HG03066 (cell line): ENCODE measurements around the gene GNG2.

Source experiments
- ATAC-seq: cut with Tn5 transposase; IDR thresholded peaks from one replicate; pipeline ENCODE4 v1.9.1; 2021; ENCODE audit warnings: low read depth; ENCODE audit not compliant: unreplicated experiment

Gene GNG2

DNA sequence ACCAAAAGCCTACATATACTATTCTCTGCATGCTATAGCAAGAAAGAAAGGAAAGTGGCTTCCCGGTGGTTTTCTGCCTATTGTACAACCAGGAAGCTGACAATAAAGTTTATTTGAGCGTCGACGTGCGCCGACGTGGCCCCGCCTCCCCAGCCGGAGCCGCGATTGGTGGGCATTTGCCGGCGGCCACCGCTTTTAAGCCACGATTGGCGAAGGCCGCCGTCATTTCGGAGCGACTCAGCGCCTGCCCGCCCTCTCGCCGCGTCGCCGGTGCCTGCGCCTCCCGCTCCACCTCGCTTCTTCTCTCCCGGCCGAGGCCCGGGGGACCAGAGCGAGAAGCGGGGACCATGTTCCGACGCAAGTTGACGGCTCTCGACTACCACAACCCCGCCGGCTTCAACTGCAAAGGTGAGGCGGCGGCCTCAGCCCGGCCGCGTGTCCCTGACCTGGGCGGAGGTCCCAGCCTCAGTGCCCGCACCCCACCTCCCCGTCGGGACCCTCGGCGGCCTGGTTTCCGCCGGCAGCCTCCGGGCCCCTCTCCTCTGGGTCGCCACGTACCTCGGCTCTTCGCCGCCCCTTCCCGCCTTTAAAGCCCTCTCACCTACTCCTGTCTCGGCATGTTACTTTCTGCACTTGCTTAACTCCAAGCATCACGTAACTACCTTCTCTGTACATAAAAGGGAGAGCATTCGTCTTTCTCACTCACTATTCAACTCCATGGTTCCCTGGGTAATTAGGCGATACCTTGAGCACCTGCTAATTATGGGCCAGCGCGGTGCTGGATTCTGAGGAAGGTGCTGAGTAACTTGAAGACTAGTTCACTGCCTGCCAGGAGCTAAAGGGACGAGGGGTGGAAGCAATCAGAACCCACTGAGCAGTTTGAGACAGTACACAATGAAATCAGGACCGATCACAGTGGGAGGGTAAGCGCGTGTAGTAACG is 129.2 kb downstream of the GNG2 start, which contains the start of gene RTRAF:
Gene RTRAF, plus strand, starts transcription at position 254 of the 942 bp plus-strand sequence. Its CDS starts 94 bp downstream, at position 348.
- peak; percentile 95 for ATAC-seq

DNA sequence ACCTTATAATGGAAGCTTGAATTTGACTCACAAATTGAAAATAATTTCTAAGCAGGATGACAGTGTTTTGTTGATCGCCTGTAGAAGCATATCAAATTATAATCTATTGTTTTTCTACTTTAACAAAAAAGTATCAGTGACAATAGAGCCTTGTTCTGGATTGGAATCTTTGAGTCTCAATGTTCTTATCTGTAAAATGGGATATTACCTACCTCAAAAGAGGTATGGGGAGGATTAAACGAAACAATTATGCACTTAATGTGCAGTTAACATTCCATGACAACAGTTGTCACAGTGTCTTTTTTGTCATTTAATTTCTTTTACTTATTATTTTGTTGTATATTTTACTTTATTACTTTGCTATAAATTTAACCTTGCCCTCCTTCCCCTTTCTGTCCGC is 130.1 kb downstream of the GNG2 start:
- ATAC-seq = no peak

DNA sequence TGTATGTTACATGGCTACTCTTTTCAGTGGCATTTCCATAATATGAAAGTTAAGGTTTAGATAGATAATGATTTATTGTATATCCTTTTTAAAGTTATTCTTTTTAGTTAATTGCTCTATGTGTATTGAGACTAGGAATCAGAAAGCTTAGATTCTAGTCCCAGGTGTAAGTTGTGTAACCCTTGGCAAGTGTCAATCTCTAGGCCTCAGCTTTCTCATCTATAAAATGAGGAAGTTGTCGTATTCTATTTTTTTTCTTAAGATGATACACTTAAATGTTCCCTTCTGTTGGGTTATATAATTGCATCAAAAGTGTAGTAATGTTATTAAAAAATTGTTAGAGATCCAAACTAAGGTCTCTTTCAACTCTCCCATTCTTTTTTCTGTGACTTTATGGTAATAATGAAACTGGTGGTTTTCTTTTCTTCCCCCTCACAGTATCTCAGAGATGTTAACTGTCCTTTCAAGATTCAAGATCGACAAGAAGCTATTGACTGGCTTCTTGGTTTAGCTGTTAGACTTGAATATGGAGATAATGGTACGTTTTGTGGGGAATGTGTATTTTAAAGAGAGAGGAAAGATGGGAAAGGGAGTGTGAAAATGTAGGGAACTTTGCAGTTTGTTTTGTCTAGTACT is 133.0 kb downstream of the GNG2 start:
- ATAC-seq = no peak

DNA sequence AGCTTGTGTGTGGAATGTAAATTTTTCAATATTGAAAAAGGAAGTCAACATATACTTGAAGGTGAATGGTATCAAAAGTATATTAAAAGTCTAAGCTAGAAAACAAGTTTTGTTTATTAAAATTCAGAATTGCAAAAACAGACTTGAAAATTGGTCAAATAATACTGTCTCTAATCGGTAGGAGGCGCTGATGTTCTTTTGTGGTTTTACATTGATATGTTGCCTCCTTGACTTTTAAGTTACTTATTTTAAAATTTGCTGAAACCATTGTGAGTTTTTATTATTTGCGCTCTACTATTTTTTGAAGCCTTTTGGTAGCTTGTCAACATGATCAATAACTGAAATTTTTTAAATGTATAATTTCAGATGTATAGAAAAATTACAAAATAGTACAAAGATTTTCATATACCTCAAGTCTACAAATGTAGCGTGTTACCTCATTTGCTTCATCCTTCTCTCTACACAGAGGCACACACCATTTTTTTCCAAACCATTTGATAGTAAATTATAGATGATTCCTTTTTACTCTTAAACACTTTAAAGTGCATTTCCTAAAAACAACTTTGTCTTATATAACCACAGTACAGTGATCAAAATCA is 135.8 kb downstream of the GNG2 start:
- no peak for ATAC-seq

DNA sequence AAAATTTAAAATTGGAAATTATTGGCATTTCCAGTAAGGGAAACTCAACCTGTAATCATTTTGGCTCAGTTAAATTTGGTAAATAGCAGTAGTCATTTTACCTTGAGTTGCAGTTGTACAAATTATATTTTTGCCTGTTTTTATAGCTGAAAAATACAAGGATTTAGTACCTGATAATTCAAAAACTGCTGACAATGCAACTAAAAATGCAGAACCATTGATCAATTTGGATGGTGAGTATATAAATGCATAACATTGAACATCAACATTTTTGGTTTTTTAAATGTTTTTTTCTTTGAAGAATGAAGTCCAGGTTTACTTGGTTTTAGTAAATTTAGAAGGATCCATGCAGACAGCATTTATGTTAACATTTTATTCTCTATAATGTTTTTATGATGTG is 137.9 kb downstream of the GNG2 start:
- ATAC-seq = no peak

DNA sequence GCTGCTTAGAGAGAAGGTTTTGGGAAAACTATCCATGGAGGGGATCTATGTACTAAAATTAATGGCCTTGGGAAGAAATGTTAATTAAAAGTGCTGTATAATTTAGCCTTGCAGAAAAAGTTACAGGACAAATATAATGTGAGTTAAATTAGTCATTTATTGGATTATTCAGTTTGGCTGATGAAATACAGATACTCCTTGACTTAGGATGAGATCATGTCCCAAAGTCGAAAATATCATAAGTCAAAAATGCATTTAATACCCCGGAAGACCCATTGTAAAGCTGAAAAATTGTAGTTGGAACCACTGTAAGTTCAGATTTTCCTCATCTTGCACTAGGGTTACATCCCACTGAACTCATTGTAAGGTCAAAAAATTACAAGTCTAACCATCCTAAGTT is 138.7 kb downstream of the GNG2 start:
- ATAC-seq = no peak

DNA sequence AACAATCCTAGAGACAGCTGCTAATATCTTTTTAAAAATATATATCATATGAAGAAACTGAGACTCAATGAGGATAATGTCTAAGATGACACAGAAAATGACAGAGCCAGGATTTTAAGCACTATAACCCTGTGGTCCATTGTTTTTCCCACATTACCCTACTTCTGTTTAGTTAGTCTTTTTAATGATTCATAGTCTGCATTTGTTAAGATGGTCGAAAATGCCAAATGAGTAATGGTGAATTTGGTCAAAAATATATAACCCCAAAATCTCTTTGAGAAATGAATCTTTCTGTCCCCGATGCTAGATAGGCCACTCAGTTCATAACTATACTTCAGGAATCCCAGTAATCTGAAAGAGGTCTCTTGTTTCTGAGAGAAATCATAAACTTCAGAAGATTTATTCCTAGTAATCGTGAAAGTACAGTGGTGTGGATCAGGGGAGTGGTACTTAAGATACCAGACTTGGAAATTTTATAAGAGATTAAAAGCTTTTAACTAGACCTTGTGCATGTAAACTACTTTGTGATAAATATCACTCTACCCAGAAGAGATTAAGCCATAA is 139.7 kb downstream of the GNG2 start:
- ATAC-seq = no peak

DNA sequence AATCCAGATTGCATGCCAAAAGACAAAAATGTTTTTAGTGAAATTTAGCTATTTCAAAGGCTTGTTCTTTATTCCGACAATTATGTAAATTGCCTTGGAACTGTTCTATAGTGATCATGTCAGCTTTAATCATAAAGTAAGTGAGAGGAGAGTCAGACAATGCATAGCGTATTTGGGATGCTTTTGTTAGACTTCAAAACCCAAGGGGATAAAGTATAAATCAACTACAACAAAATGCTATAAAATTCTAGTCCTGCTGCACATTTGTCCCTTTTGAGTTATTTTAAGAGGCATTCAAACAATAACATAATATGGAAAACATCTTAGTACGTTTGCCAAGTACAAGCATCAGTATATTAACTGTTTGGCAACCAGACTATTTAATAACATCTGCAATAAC is 140.3 kb downstream of the GNG2 start:
- ATAC-seq = no peak

DNA sequence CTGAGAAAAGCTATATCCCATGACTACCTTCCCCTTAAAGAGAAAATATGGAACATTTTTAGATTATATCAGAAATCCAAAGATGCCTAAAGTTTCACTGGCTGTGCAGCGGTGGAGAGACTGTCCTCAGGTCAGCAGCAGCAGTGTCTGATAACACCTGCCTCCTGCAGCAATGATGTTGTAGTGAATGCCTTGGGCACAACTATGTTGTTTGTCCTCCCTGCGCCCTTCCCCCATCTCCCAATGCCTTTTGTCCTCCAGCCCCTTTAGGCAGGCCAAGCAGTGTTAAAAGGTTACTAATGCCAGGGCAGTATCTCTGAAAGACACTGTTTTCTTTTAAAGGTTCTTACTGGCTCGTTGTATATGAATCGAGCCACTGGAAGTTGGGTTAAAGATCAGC is 142.1 kb downstream of the GNG2 start:
- ATAC-seq = no peak

DNA sequence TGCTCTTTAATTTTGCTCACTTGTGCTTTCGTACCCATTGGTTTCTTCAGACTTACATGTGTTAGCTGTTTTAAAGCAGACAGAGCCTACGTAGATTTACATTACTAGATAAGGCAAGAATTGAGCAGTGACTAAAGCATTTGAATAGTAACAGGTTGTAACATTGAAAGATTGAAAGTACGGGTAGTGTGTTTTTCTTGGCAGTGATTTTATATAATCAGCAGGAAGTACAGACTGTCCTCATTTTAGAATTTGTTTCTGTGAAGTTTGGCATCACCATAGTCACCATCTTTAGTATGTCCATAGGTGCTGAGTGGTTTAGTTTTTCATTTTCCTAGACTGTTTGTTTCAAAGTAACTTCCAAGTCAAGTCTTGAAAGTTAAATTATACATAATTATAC is 142.9 kb downstream of the GNG2 start:
- no peak for ATAC-seq

DNA sequence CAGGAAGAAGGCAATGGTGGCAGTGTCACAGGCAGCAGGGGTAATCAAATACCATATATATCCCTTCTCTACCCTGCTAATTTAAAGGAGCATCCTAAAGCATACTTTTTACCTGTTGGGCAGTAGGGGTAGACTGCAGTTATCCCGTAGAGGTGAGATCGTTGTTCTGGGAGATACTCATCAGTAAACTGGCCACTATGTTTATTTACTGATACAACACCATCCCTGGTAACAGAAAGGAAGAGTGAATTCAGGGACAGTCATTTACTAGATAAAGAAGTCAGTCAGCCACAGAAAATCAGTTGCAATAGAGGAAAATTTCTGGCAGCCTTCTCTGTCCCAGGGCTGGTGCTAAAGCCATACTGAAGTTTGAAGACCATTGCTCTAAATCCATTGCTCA is 145.2 kb downstream of the GNG2 start:
- ATAC-seq = no peak

DNA sequence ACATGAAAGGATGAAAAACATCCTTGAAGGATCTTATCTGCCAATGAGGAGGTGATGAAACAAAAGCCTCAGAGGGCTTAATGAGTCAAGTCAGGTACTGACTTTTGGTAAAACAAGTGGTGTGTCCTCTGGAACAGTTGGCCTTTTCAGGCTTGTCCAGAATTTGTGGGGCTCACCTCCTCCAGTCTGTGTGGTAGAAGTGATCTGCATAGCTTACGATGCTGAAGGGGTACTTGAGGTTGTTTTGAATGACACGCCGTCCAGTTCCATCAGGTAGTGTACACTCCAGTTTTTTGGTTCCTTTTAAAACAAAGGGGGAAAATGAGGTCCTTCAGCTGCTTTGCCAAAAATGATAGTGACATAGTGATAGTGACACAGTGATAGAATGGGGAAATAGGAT is 145.9 kb downstream of the GNG2 start:
- ATAC-seq = no peak

DNA sequence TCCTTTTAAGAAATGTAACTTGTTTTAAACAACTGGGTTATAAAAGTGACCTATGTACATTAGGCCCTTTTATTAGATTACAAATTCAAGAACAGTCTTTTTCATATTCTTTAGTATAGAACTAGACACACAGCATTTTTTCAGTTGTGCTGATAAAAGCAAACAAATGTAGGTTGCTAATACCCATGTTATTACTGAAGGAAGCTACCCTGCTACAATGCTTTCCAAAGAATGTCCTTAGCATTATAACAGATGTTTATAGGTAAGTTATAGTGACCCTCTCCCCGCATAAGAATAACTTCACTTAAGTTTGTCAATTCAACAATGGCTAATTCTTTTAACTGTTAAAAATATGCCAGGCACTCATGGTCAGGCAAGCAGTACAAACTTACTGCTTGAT is 146.8 kb downstream of the GNG2 start:
- ATAC-seq = no peak

DNA sequence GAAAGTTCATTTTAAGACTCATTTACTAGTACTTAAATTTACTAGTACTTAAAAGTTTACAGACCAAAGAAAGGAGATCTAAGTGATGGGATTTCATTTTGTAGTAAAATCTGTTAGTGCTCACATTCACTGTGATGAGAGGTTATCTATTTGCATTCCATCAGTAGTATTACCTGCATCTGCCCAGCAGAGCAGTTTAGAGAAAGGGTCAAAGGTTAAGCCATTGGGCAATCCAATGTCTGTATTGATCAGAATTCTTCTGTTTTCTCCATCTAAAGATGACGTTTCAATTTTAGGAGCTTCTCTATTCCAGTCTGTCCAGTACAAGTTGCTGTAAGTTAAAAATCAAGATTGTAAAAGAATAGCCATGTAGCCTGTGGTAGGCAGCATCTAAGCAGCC is 147.2 kb downstream of the GNG2 start:
- no peak for ATAC-seq

DNA sequence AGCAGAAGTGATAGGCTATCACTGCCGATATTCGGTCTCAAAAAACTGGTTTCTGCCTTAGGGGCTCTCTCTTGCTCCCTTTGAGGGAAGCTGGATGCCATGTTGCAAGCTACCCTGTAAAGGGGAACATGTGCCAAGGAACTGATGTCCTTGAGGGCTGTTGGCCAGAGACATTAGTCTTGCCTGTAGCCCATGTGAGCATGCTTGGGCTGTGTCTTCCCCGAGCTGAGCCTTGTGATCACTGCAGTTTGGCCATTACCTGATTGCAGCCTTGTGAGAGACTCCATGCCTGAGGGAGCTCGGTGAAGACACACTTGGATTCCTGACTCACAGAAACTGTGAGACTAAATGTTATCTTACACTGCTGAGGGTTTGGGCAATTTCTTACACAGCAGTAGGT is 147.7 kb downstream of the GNG2 start:
- ATAC-seq = no peak

DNA sequence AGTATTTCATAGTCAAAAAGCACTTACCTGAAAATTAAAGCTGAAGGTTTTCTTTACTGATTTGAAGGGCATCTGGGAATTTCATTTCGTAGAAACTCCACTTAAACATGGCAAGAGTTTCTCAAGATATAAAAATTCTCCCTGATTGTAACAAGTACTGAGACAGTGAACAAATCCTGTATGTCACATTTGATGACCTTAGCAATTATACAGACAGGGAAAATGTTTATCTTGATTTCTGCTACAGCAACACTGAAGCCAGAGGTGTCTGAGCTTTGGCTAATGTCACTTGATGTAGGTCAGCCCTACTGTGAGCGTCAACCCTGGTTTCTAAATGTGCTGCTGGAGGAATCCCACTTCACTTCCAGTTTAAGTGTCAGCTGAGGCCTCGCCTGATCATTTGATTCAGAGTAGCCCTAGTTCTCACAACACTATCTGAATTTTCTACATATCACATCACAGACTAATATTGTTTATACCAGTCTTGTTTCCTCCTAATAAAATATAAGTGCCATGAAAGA is 149.8 kb downstream of the GNG2 start:
- ATAC-seq = no peak

DNA sequence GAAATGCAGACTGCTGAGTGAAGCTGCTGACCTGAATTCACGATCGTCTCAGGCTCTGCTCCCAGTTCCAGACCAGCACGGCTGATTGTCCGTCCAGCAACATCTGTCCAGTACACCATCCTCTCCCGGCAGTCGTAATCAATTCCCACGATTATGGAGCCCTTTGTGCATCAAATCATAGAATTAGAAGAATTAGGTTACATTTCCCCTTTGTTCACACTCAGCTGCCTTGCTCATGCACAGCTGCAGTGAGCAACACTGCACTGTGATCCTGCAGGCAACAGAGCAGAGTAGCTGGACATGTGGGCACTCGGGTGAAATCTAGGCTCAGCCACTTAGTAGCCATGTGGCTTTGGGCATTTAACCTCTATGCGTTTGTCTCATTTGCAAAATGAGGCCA is 151.1 kb downstream of the GNG2 start:
- ATAC-seq = no peak

DNA sequence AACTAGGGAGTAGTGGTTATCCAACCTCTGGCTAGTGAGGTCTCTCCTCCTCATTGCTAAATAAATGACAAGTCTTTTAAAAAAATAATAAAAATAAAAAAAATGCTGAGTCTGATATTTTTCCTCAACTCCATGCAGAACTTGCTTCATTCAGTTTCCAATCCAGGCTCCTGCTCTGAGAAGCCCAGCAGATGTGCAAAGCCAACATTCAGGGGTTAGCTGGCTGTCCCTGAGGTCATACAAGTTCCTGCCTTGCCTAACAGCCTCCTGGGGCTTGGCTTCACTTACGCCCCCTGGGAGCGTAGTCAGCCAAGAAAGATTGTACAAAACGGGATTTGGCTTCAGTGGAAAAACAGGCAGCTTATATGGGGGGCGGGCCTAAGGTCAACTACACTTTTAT is 152.2 kb downstream of the GNG2 start:
- ATAC-seq = no peak

DNA sequence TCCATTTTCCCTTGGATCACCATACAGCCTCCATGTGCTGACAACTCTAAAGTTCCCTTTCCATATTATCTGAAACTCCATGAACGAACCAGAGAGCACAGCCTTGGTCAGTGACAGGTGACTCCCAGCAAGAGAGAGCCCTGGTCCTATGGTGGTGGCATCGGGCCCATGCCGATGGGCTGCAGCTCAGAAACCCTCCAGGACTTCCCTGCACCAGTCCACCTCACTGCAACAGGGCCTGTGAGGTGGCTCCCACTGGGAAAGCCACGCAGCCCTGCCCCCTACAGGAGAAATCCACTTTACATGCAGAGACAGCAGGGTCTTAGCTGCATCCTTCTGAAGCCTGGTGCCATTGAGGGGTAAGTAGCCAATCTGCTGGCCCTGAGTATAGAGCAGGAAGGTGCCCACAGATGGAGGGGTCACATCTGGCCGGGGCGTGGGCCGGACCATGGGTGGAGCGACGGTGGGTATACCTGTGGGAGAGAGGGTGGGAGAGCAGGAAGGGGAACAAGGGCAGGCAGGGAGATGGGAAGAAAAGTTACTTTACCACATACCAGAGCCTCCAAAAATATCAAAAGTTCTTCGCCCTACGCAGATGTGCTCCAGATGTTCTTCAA is 153.7 kb downstream of the GNG2 start:
- no peak for ATAC-seq

DNA sequence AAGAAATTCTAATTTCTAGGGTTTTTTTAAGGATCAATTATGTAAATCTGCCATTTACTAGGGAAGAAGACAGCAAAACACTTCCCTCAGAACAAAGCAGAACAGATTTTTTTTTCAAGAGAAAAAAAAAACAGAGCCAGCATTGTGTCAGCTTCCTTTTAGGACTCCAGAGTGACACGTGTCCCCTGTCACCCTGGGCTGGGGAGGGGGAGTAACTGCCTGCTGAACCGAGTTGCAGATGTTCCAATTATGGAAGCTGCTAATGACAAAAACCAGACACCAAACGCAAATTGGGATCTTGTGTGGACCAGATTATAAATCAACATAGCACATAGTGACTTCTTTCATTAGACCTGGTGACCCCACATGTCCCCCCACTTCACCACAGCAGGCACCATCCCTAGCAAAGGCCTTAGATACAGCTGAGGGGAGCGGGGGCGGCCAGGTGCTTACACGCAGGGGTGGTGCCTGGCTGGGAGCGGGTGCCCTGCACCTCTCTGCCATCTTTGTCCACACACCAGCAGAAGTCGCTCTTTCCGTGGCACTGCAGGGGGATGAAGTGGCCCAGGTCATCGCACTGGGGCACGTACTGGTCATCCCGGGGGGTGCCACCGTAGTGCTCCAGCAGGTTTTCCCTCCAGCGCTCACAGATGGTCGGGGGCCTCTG is 154.3 kb downstream of the GNG2 start:
- ATAC-seq = no peak
